ENCODE results near the gene ASPSCR1. TPM values are rescaled to one million over a fixed set of nuclear protein-coding genes. Genes with fewer than 3 reads are reported as not detected.

Gene ASPSCR1
- total and polyA plus RNA-seq, 2 of the 13 experiments (the other 11 are each of a cell fraction or from before 2014, with no cell fraction given) = 274 to 314 TPM

DNA sequence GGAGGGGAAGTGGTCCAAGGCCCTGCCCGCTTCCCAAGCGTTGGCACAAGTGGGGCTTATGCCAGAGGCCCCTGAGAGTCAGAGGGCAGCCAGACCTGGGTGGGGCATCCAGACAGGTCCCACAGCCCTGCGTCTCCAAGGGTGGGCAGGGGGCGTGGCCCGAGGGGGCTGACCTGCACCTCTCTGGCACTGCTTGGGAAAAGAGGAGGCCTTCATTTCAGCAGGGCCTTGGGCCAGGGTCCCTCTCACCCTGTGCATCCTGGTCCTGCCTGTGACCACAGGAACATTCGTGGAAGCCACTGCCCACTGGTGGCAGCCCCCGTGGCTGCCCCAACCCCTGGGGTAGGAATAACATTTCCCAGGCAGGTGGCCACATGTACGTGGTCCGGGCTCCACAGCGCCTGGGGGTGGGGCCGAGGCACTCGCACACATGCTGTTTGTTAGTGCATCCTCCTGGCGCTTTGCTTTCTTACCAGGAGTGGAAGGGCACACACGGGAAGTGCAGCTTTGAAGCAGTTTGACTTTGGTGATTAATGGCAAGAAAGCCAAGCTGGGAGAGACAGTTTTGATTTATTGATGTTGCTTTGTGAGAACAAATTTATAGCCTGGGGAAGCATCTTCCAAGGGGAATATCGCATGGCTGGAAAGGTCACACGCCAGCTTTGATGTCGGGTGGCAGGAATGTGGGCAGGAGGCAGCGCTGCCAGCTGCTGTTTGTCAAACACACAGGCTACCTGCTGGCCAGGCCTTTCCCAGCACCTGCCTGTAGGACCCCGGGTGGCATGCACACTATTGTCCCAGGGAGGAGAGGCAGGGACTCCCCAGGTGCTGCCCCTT lies 40.9 kb downstream of the ASPSCR1 start (continued):
- TF ChIP-seq ZNF781 (CRISPR knock-in tag; IDR thresholded peaks at IDR 0.05; ENCODE audit: borderline replicate concordance, not compliant biosample characterization) = no peak
- TF ChIP-seq CCDC6 (CRISPR knock-in tag; IDR thresholded peaks at IDR 0.05) = no peak
- TF ChIP-seq, protein P1, sequence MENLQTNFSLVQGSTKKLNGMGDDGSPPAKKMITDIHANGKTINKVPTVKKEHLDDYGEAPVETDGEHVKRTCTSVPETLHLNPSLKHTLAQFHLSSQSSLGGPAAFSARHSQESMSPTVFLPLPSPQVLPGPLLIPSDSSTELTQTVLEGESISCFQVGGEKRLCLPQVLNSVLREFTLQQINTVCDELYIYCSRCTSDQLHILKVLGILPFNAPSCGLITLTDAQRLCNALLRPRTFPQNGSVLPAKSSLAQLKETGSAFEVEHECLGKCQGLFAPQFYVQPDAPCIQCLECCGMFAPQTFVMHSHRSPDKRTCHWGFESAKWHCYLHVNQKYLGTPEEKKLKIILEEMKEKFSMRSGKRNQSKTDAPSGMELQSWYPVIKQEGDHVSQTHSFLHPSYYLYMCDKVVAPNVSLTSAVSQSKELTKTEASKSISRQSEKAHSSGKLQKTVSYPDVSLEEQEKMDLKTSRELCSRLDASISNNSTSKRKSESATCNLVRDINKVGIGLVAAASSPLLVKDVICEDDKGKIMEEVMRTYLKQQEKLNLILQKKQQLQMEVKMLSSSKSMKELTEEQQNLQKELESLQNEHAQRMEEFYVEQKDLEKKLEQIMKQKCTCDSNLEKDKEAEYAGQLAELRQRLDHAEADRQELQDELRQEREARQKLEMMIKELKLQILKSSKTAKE (CRISPR knock-in tag; IDR thresholded peaks at IDR 0.05; ENCODE audit: borderline replicate concordance) = no peak
- no peak for TF ChIP-seq ZNF432 (CRISPR knock-in tag; IDR thresholded peaks at IDR 0.05; ENCODE audit: borderline replicate concordance)
- TF ChIP-seq PTBP1 (IDR thresholded peaks at IDR 0.05; ENCODE audit: low read depth, low read length, poor library complexity, severe bottlenecking) = no peak
- no peak for TF ChIP-seq KLF9 (CRISPR knock-in tag; IDR thresholded peaks at IDR 0.05; ENCODE audit: low read depth)
- no peak for TF ChIP-seq SRF (IDR thresholded peaks at IDR 0.05; ENCODE audit: low read depth, low read length)
- no peak for TF ChIP-seq XBP1 (CRISPR knock-in tag; IDR thresholded peaks at IDR 0.05)
- no peak; the same call in 1 of the 2 replicates for TF ChIP-seq ZNF326 (CRISPR knock-in tag; IDR thresholded peaks at IDR 0.05; ENCODE audit: borderline replicate concordance)
- TF ChIP-seq ZNF337 (CRISPR knock-in tag; IDR thresholded peaks at IDR 0.05; ENCODE audit: borderline replicate concordance, low read depth) = no peak
- TF ChIP-seq ZFP90 (CRISPR knock-in tag; IDR thresholded peaks at IDR 0.05; ENCODE audit: borderline replicate concordance) = no peak
- no peak for TF ChIP-seq HHEX (CRISPR knock-in tag; IDR thresholded peaks at IDR 0.05)
- no peak for TF ChIP-seq KDM3A (CRISPR knock-in tag; IDR thresholded peaks at IDR 0.05; ENCODE audit: low read depth)
- no peak for TF ChIP-seq POGZ (CRISPR knock-in tag; IDR thresholded peaks at IDR 0.05)
- no peak; the same call in 1 of the 2 replicates for TF ChIP-seq SP4 (CRISPR knock-in tag; IDR thresholded peaks at IDR 0.05)
- no peak for TF ChIP-seq ZNF609 (CRISPR knock-in tag; IDR thresholded peaks at IDR 0.05; ENCODE audit: borderline replicate concordance)
- peak; percentile 74; the same call in 1 of the 2 replicates for TF ChIP-seq POLR2AphosphoS2 (IDR thresholded peaks at IDR 0.05; ENCODE audit: low read depth, low read length)
- no peak; the same call in 1 of the 2 replicates for TF ChIP-seq NCOA2 (CRISPR knock-in tag; IDR thresholded peaks at IDR 0.05)
- no peak for TF ChIP-seq KDM6A (CRISPR knock-in tag; IDR thresholded peaks at IDR 0.05; ENCODE audit: low read depth)
- TF ChIP-seq CEBPB (IDR thresholded peaks at IDR 0.05; ENCODE audit: borderline replicate concordance, low read depth, low read length) = no peak
- no peak for TF ChIP-seq SIN3B (IDR thresholded peaks at IDR 0.05; ENCODE audit: low read length)
- no peak for TF ChIP-seq ONECUT2 (CRISPR knock-in tag; IDR thresholded peaks at IDR 0.05)
- TF ChIP-seq SETDB1 (CRISPR knock-in tag; IDR thresholded peaks at IDR 0.05; ENCODE audit: borderline replicate concordance) = no peak
- TF ChIP-seq MEIS2 (CRISPR knock-in tag; IDR thresholded peaks at IDR 0.05) = no peak
- TF ChIP-seq RFXAP (CRISPR knock-in tag; IDR thresholded peaks at IDR 0.05; ENCODE audit: borderline replicate concordance) = no peak
